Subcutaneous adipose tissue (tissue), 4 donors: ENCODE measurements around the gene ARMC9. TPM values are rescaled to one million over a fixed set of nuclear protein-coding genes. Genes with fewer than 3 reads are reported as not detected.

Experiments
- total RNA-seq, 4 donors: library from RNA; depleted of rRNA; stranded (reverse); fragments of >200 nt; gene quantifications; one replicate each; pipeline ENCODE4 v1.1.0, GENCODE V29; 2016
- TF ChIP-seq, protein P1 (sequence below): fragments of 450-650 bp; IDR thresholded peaks from one replicate; pipeline ENCODE4 v1.5.1; 2016; ENCODE audit warnings: low read depth, mild to moderate bottlenecking, control low read depth, antibody characterized with exemption, moderate library complexity

The ARMC9 gene
- 10 to 100 TPM in 1 of 4 donors, 1 to 10 TPM in 2, under 1 TPM in 1; 0.98 to 16.5 (median 4.6) TPM for total RNA-seq

- TF ChIP-seq, protein P1, sequence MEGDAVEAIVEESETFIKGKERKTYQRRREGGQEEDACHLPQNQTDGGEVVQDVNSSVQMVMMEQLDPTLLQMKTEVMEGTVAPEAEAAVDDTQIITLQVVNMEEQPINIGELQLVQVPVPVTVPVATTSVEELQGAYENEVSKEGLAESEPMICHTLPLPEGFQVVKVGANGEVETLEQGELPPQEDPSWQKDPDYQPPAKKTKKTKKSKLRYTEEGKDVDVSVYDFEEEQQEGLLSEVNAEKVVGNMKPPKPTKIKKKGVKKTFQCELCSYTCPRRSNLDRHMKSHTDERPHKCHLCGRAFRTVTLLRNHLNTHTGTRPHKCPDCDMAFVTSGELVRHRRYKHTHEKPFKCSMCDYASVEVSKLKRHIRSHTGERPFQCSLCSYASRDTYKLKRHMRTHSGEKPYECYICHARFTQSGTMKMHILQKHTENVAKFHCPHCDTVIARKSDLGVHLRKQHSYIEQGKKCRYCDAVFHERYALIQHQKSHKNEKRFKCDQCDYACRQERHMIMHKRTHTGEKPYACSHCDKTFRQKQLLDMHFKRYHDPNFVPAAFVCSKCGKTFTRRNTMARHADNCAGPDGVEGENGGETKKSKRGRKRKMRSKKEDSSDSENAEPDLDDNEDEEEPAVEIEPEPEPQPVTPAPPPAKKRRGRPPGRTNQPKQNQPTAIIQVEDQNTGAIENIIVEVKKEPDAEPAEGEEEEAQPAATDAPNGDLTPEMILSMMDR: no peak
These were observed at the start of gene ARMC9 for GRCh38 chr2:231198291-231199173. Gene ARMC9, plus strand, starts transcription at chr2:231198631. Its CDS starts 7,608 bp downstream, at chr2:231206239.

- TF ChIP-seq, protein P1: no peak
These were observed 45.5 kb upstream of the ARMC9 start for GRCh38 chr2:231152800-231153557.

- TF ChIP-seq, protein P1: no peak
These were observed 39.1 kb upstream of the ARMC9 start for GRCh38 chr2:231159306-231159705.

- TF ChIP-seq, protein P1: no peak
These were observed 37.7 kb upstream of the ARMC9 start for GRCh38 chr2:231160701-231161100.

- TF ChIP-seq, protein P1: no peak
These were observed 37.1 kb upstream of the ARMC9 start for GRCh38 chr2:231161252-231161839.

DNA sequence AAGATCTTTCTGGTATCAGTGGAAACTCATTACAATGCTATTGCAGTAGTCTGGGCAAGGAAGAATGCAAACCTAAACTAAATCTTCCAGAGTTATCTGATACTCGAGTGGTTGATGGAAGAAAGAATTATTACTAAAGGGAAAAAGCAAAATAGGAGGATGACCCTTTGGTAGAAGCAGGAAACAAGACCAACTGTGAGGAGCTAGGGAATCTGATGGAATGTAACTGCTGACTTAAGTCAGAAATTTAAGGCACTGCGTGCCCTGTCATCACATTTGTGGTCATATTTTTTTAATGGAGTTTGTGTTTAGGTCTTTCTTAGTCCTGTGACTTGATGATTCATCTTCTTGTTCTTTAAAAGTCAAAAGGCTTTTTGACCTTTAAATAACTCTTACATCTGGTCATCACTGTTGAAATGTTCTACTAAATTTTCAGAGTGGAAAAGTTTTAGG, 36.5 kb upstream of the ARMC9 start:
- TF ChIP-seq, protein P1: no peak
